Esophagus (tissue), 2 donors: Measurements from ENCODE around the gene HMBS. TPM values are rescaled to one million over a fixed set of nuclear protein-coding genes. Genes with fewer than 3 reads are reported as not detected.

Source experiments
- H3K27ac ChIP-seq, 2 donors: one replicate each; pipeline ENCODE4 v1.5.1; 2013; ENCODE audit warnings: low read depth in 2 of 2, mild to moderate bottlenecking in 2 of 2, inconsistent platforms in 1 of 2, low read length in 1 of 2, moderate library complexity in 1 of 2
- H3K27me3 ChIP-seq, 2 donors: one replicate each; pipeline ENCODE4 v1.6.1; 2013; ENCODE audit warnings: low read length in 2 of 2, control low read depth in 1 of 2, mild to moderate bottlenecking in 1 of 2; ENCODE audit not compliant: insufficient read depth in 2 of 2, control insufficient read depth in 1 of 2
- H3K36me3 ChIP-seq, 2 donors: one replicate each; pipeline ENCODE4 v1.6.1; 2013; ENCODE audit warnings: low read length in 1 of 2; ENCODE audit not compliant: control insufficient read depth in 2 of 2, insufficient read depth in 2 of 2
- H3K4me1 ChIP-seq, 2 donors: one replicate each; pipeline ENCODE4 v1.6.1; 2013; ENCODE audit warnings: low read length in 1 of 2; ENCODE audit not compliant: control insufficient read depth in 2 of 2, insufficient read depth in 2 of 2
- H3K4me3 ChIP-seq, 2 donors: one replicate each; pipeline ENCODE4 v1.5.1; 2013; ENCODE audit warnings: low read length in 2 of 2, mild to moderate bottlenecking in 2 of 2, low read depth in 1 of 2, moderate library complexity in 1 of 2
- H3K9me3 ChIP-seq, 2 donors: one replicate each; pipeline ENCODE4 v1.6.1; 2013; ENCODE audit warnings: mild to moderate bottlenecking in 2 of 2, low read depth in 1 of 2, low read length in 1 of 2, moderate library complexity in 1 of 2; ENCODE audit not compliant: control insufficient read depth in 2 of 2, insufficient read depth in 1 of 2
- WGBS, 2 donors: extraction: QIAGEN DNeasy Blood & Tissue Kit; methylation state at CpG; one replicate each; pipeline ENCODE4 v1.1.7; 2013; 5-methylcytosine and 5-hydroxymethylcytosine counted together
- polyA plus RNA-seq, 2 donors: library from polyadenylated mRNA; stranded (reverse); fragments of 200-250 nt; gene quantifications; one replicate each; pipeline ENCODE4 v1.2.3, GENCODE V29; 2013
- donor health status: healthy with polysubstance abuse.
- donor health status: Bipolar disorder and iron deficiency.

Gene HMBS
- polyA plus RNA-seq, 2 donors = 18.0 to 24.2 TPM

DNA sequence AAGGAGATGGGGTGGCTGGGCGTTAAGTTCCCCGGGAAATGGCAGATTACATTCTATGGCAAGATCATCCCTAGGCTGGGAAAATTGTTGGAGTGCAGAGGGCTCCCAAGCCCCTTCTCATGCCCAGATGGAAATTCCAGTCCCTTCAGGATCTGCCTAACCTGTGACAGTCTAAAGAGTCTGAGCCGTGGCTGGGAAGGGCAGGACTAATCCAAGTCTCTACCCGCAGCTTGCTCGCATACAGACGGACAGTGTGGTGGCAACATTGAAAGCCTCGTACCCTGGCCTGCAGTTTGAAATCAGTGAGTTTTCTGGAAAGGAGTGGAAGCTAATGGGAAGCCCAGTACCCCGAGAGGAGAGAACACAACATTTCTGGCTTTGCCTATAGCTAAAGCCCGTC lies 3.7 kb downstream of the HMBS start:
- no peak overlapping the region for H3K27ac ChIP-seq
- H3K36me3 ChIP-seq = peaks cover 3 to 7% of the 10 kb centered on the region in 2 donors
- H3K9me3 ChIP-seq = no peaks in the 10 kb centered on the region
- no peak overlapping the region for H3K4me3 ChIP-seq
- WGBS, 2 donors = 92 to 93% methylated on average over 9 of the region's 9 CpGs
- no peaks in the 10 kb centered on the region for H3K27me3 ChIP-seq
- H3K4me1 ChIP-seq = peaks cover 8 to 19% of the 10 kb centered on the region in 2 donors

DNA sequence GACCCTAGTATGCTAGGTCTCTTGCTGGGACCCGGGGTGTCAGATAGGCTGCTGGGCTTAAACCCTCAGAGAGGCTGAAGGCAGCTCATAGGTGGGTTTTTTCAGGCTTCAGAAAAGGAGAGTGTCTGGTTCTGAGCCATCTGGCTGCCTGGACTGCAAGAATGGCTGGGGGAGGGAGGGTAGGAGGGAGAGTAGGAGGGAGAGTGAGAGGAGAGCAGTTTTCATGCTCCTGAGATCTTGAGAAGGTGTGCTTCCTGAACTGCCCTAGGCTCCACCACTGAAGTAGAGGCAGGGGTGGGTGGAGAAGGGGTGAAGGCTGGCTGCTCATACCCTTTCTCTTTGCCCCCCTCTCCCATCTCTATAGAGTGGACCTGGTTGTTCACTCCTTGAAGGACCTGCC lies 4.6 kb downstream of the HMBS start:
- no peak overlapping the region for H3K4me3 ChIP-seq
- 94 to 95% methylated on average over 1 of the region's 1 CpG for WGBS, 2 donors
- no peak overlapping the region for H3K27ac ChIP-seq
- H3K36me3 ChIP-seq = peaks cover 3 to 7% of the 10 kb centered on the region in 2 donors
- no peaks in the 10 kb centered on the region for H3K27me3 ChIP-seq
- H3K4me1 ChIP-seq = peaks cover 8 to 20% of the 10 kb centered on the region in 2 donors
- no peaks in the 10 kb centered on the region for H3K9me3 ChIP-seq

DNA sequence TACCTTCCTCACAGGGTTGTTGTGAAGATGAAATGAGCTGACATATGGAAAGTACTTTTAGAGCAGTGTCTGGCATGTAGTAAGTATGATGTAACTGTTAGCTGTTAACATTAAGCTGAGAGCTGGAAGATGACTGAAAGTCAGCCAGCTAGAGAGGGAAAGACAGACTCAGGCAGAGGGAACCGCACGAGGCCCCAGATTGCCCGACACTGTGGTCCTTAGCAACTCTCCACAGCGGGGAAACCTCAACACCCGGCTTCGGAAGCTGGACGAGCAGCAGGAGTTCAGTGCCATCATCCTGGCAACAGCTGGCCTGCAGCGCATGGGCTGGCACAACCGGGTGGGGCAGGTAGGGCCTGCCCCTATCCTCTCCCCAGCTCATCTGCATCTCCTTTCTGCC lies 6.5 kb downstream of the HMBS start:
- WGBS, 2 donors = 77 to 79% methylated on average over 9 of the region's 9 CpGs
- H3K4me3 ChIP-seq = no peak overlapping the region
- no peaks in the 10 kb centered on the region for H3K9me3 ChIP-seq
- H3K36me3 ChIP-seq = peaks cover 3 to 7% of the 10 kb centered on the region in 2 donors
- no peaks in the 10 kb centered on the region for H3K27me3 ChIP-seq
- H3K4me1 ChIP-seq = peaks cover 8 to 13% of the 10 kb centered on the region in 2 donors
- H3K27ac ChIP-seq = no peak overlapping the region

DNA sequence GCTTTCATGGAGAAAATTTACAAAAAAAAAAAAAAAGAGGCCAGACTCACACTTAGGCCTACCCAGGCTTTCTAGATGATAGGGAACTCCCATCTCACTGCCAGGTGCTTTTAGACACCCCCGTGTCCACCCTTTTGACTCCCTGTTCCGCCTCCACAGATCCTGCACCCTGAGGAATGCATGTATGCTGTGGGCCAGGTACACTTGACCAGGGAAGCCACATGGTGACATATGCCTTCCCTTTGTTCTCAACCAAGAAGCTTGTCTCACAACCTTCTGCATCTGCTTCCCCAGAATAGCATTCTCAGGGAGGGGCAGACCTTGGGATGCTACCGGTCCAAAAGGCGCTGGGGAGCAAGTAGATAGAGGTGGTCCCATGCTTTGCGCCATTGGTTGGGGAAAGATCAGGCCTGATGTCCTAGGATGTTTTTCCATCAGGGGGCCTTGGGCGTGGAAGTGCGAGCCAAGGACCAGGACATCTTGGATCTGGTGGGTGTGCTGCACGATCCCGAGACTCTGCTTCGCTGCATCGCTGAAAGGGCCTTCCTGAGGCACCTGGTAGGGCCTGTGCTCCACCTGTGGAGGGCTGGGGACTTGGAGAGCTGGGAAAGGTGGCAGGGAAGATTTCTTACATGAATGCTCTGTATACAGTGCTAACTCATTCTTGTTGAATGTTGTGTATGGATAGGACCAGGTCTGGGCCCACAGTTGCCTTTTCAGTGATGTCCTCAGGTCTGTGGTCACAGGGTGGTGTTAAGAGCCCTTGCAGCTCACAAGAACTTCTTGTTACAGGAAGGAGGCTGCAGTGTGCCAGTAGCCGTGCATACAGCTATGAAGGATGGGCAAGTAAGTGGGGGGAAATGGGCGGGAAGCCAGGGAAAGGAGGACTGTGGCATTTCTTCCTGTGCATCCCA lies 7.5 kb downstream of the HMBS start:
- WGBS, 2 donors = 82 to 85% methylated on average over 13 of the region's 13 CpGs
- Histone ChIP-seq H3K27me3 (no peaks in the 10 kb centered on the region), H3K4me1 (peaks cover 8 to 13% of the 10 kb centered on the region in 2 donors), H3K9me3 (no peaks in the 10 kb centered on the region), H3K4me3 (peak overlapping the region in 1 of 2 donors; percentile 65), H3K36me3 (peaks cover 11 to 12% of the 10 kb centered on the region in 2 donors), H3K27ac (peak overlapping the region in 1 of 2 donors; percentile 6)

DNA sequence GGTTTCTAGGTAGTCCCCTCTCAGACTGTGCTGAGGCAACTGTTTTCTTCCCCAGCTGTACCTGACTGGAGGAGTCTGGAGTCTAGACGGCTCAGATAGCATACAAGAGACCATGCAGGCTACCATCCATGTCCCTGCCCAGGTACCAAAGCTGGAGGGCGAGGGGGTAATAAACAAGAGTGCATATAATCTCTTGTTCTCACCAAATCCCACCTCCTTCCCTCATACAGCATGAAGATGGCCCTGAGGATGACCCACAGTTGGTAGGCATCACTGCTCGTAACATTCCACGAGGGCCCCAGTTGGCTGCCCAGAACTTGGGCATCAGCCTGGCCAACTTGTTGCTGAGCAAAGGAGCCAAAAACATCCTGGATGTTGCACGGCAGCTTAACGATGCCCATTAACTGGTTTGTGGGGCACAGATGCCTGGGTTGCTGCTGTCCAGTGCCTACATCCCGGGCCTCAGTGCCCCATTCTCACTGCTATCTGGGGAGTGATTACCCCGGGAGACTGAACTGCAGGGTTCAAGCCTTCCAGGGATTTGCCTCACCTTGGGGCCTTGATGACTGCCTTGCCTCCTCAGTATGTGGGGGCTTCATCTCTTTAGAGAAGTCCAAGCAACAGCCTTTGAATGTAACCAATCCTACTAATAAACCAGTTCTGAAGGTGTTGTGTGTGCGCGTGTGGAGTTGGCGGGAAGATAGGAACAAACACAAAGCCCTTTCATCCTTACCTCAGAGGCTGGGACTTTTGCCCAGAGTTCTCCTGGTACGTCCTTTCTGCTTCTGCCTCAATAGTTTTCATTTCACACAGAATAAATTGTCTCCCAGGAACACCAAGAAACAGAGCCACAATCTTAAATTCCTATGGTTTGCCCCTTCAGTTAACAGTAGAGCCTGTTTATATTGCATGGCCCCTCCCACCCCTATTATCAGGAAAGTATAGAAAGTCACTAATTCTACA lies 8.5 kb downstream of the HMBS start:
- Histone ChIP-seq H3K9me3 (no peaks in the 10 kb centered on the region), H3K4me3 (peak overlapping the region; percentile 21 to 65), H3K36me3 (peaks cover 17 to 18% of the 10 kb centered on the region in 2 donors), H3K27me3 (no peaks in the 10 kb centered on the region), H3K27ac (peak overlapping the region in 1 of 2 donors; percentile 6), H3K4me1 (peaks cover 8 to 10% of the 10 kb centered on the region in 2 donors)
- WGBS, 2 donors = 35 to 37% methylated on average over 12 of the region's 12 CpGs

DNA sequence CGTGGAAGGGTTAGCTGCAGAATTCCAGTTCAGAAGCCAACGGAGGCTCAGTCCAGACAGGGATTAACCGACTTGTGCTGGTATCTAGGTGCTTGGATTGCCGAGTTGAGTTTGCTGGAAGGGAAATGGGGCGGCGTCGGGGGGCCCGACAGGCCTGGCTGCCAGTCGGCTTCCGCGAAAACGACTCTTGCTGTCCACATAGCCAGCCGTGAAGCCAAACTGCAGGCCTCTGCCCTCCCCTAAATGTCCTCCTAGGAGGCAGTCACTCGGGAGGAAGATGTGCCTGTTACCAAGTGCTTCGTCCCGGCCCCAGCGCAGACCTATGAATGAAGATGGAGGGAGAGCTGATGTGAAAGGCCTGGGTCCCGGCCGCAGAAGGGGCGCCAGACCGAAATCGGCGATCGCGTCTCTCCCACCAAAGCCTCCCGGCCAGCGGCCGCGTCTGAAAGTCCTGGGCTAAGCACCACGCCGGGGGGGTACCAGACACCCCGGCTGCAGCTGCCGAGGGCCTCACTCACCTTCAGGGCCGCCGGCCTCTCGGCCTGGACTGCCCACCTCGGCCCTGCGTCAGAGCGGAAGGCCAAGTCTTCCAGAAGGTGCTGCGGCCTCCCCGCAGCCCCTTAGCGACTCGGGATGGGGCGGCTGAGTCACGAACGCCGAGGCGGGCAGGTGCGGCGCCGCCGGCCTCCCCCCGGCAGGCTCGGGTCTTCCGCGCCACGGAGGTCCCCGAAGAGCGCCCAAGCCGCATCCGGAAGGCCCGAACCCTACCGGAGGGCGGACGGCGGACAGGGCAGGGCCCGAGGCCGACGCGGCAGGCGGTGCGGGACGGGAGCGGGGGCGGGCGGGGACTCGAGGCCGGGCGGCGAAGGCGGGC lies 9.5 kb downstream of the HMBS start:
- Histone ChIP-seq H3K27ac (peak overlapping the region; percentile 80 to 94), H3K27me3 (no peaks in the 10 kb centered on the region), H3K4me3 (peak overlapping the region; percentile 65 to 71), H3K4me1 (peaks cover 8 to 10% of the 10 kb centered on the region in 2 donors), H3K36me3 (peaks cover 18 to 19% of the 10 kb centered on the region in 2 donors), H3K9me3 (no peaks in the 10 kb centered on the region)
- 0 to 1% methylated on average over 71 to 81 of the region's 81 CpGs for WGBS, 2 donors

DNA sequence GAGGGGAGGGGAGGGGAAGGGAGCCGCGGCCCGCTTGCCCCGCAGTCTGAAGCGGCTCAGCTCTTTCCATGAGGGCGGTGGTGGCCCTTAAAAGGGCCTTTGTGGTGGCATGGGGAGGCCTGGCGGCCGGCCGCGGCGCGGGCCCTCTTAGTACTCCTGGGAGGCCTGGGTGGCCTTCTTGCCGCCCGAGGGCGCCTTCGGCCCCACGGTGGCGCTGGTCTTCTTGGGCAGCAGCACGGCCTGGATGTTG lies 10.1 kb downstream of the HMBS start:
- Histone ChIP-seq H3K9me3 (no peaks in the 10 kb centered on the region), H3K27me3 (no peaks in the 10 kb centered on the region), H3K4me1 (peaks cover 8 to 10% of the 10 kb centered on the region in 2 donors), H3K27ac (peak overlapping the region; percentile 80 to 94), H3K4me3 (peak overlapping the region; percentile 65 to 71), H3K36me3 (peaks cover 18 to 19% of the 10 kb centered on the region in 2 donors)
- WGBS, 2 donors = 0% methylated on average over 19 of the region's 19 CpGs

DNA sequence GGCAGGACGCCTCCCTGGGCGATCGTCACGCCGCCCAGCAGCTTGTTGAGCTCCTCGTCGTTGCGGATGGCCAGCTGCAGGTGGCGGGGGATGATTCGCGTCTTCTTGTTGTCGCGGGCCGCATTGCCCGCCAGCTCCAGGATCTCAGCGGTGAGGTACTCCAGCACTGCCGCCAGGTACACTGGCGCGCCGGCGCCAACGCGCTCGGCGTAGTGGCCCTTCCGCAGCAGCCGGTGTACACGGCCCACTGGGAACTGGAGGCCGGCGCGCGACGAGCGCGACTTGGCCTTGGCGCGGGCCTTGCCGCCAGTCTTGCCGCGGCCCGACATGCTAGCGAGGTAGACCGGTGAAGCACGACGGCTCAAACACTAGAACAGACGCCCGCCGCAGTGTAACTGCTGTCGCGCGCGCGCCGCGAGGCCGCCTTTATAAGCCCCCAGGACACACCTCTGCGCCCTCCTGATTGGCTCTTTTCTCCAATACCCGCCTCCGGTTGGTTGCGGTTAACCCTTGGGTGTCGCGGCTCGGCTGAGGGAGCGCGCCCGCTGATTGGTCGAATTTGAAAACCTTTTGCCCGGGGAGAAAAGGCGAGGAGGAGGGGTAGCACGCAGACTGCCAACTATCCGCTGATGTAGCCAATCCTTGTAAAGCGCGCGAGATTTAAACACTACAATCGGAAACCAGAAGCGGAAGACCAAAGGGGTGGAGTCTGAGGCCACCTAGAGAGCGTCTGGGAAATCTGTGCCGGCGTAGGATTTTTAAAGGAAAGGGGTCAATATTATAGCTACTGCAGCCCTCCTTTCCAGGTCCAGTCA lies 10.6 kb downstream of the HMBS start:
- no peaks in the 10 kb centered on the region for H3K27me3 ChIP-seq
- peak overlapping the region; percentile 65 to 71 for H3K4me3 ChIP-seq
- H3K9me3 ChIP-seq = no peaks in the 10 kb centered on the region
- 0 to 1% methylated on average over 77 to 79 of the region's 79 CpGs for WGBS, 2 donors
- H3K4me1 ChIP-seq = peaks cover 8 to 10% of the 10 kb centered on the region in 2 donors
- H3K27ac ChIP-seq = peak overlapping the region; percentile 80 to 94
- peaks cover 18 to 19% of the 10 kb centered on the region in 2 donors for H3K36me3 ChIP-seq
